Adrenal gland (tissue), 12 donors: ENCODE measurements around the gene CCDC27. TPM values are rescaled to one million over a fixed set of nuclear protein-coding genes. Genes with fewer than 3 reads are reported as not detected.

Experiments used
- DNase-seq, 7 donors: peaks; one replicate each; pipeline ENCODE4 v3.0.0-alpha.2; 2019 to 2020
- H3K27ac ChIP-seq, 5 donors: fragments of 200-600 bp; sonication (generic) in 4 of 5; 1 replicate in 3 of 5; 2 replicates in 2 of 5; pipeline versions ENCODE4 v1.5.1 to v1.8.0; 2016 to 2020; ENCODE audit warnings: mild to moderate bottlenecking in 1 of 5
- H3K27me3 ChIP-seq: fragments of 200-600 bp; 2 replicates; pipeline ENCODE4 v1.8.0; 2021
- H3K36me3 ChIP-seq, 2 donors: fragments of 200-600 bp; replicated peaks in 1 of 2; 1 replicate in 1 of 2; 2 replicates in 1 of 2; pipeline versions ENCODE4 v1.5.1 to v1.8.0; 2018 to 2022
- H3K4me1 ChIP-seq, 2 donors: fragments of 200-600 bp; replicated peaks in 1 of 2; 1 replicate in 1 of 2; 2 replicates in 1 of 2; pipeline versions ENCODE4 v1.5.1 to v1.8.0; 2018 to 2021
- H3K4me3 ChIP-seq, 4 donors: fragments of 200-600 bp; sonication (generic) in 3 of 4; one replicate each; pipeline ENCODE4 v1.5.1; 2016 to 2018
- H3K9me3 ChIP-seq, 3 donors: fragments of 200-600 bp; sonication (generic) in 1 of 3; replicated peaks in 1 of 3; 1 replicate in 2 of 3; 2 replicates in 1 of 3; pipeline versions ENCODE4 v1.5.1 to v1.8.0; 2016 to 2021
- CTCF ChIP-seq, 6 experiments: fragments of 450-650 bp in 4 of 6; fragments of 200-600 bp in 2 of 6; sonication (generic) in 1 of 6; IDR thresholded peaks; 1 replicate in 5 of 6; 2 replicates in 1 of 6; pipeline versions ENCODE4 v1.5.1 to v1.8.0; 2016 to 2021; ENCODE audit warnings: antibody characterized with exemption in 6 of 6, mild to moderate bottlenecking in 2 of 6, moderate library complexity in 1 of 6
- POLR2A ChIP-seq, 2 donors: fragments of 450-650 bp; IDR thresholded peaks; one replicate each; pipeline ENCODE4 v1.6.1; 2017; ENCODE audit warnings: antibody characterized with exemption in 2 of 2, mild to moderate bottlenecking in 2 of 2, moderate library complexity in 1 of 2
- WGBS, 4 donors: extraction: QIAGEN DNeasy Blood & Tissue Kit in 2 of 4; methylation state at CpG; one replicate each; pipeline versions ENCODE4 v1.1.5 to v1.1.7; 2013 to 2017; 5-methylcytosine and 5-hydroxymethylcytosine counted together
- intact Hi-C, 2 donors: fragments of 100-400 bp; cut with DNase I; formaldehyde crosslinking; loops; one replicate each; pipeline versions ENCODE4 v1.14.1 to v1.15.0; 2022 to 2023
- polyA plus RNA-seq, 3 donors: library from polyadenylated mRNA; stranded (reverse); fragments of 200-250 nt in 2 of 3; fragments of 350-450 nt in 1 of 3; fragmentation: Illumina TruSeq in 1 of 3; extraction: RNeasy Lipid Tissue Mini Kit (QIAGEN cat#74804) in 1 of 3; gene quantifications; one replicate each; pipeline ENCODE4 v1.2.3, GENCODE V29; 2013 to 2014
- total RNA-seq, 9 donors: library from RNA; depleted of rRNA in 4 of 9; stranded (reverse); fragments of >200 nt in 4 of 9; fragments of 120-200 nt in 1 of 9; fragmentation: NEBNext Ultra II Directional in 1 of 9; extraction: Animal tissue kit (Norgen Biotek cat#: 25700) in 1 of 9; gene quantifications; one replicate each; pipeline versions ENCODE4 v1.1.0 to v1.2.4, GENCODE V29; 2013 to 2023
- donor health status: healthy with polysubstance abuse.
- donor health status: Bipolar disorder and iron deficiency.
- donor health status: DM: yes; HTN: yes; CAD: no.
- donor health status: DM: no; HTN: no; CAD: no.
- donor health status: DM: no; HTN: no; CAD: no.
- donor health status: DM: yes; HTN: yes; CAD: no.

CCDC27 gene
- total and polyA plus RNA-seq, 12 donors: not detected

GRCh38 chr1:3779912-3780416 is 27.7 kb downstream of the CCDC27 start:
- WGBS, 4 donors: 88 to 94% (median 90%) methylated on average over 18 to 20 of the region's 20 CpGs
- intact Hi-C loops: no loop called here
- peak in 1 of 7 donors; percentile 8 for DNase-seq
- Histone ChIP-seq H3K36me3 (peaks cover 0 to 59% of the 10 kb centered on the region in 2 donors), H3K27me3 (no peaks in the 10 kb centered on the region), H3K4me3 (no peak overlapping the region), H3K4me1 (peaks cover under 1 to 11% of the 10 kb centered on the region in 2 donors), H3K9me3 (no peaks in the 10 kb centered on the region), H3K27ac (no peak overlapping the region)
- TF ChIP-seq POLR2A (IDR thresholded peaks at IDR 0.05): no peak
- no peak for TF ChIP-seq CTCF (IDR thresholded peaks at IDR 0.05)

- no peaks in the 10 kb centered on the region for H3K9me3 ChIP-seq
- no peaks in the 10 kb centered on the region for H3K27me3 ChIP-seq
- DNase-seq: peak in 1 of 7 donors; percentile 8
- intact Hi-C loops: no loop called here
- peaks cover 0 to 68% of the 10 kb centered on the region in 2 donors for H3K36me3 ChIP-seq
- H3K4me3 ChIP-seq: no peak overlapping the region
- H3K4me1 ChIP-seq: peaks cover 2 to 8% of the 10 kb centered on the region in 2 donors
- no peak overlapping the region for H3K27ac ChIP-seq
- WGBS, 4 donors: 90 to 92% (median 91%) methylated on average over 21 of the region's 21 CpGs
- TF ChIP-seq POLR2A (IDR thresholded peaks at IDR 0.05) (no peak), CTCF (IDR thresholded peaks at IDR 0.05) (no peak)
Observed at GRCh38 chr1:3780901-3781300, 28.7 kb downstream of the CCDC27 start.

DNA sequence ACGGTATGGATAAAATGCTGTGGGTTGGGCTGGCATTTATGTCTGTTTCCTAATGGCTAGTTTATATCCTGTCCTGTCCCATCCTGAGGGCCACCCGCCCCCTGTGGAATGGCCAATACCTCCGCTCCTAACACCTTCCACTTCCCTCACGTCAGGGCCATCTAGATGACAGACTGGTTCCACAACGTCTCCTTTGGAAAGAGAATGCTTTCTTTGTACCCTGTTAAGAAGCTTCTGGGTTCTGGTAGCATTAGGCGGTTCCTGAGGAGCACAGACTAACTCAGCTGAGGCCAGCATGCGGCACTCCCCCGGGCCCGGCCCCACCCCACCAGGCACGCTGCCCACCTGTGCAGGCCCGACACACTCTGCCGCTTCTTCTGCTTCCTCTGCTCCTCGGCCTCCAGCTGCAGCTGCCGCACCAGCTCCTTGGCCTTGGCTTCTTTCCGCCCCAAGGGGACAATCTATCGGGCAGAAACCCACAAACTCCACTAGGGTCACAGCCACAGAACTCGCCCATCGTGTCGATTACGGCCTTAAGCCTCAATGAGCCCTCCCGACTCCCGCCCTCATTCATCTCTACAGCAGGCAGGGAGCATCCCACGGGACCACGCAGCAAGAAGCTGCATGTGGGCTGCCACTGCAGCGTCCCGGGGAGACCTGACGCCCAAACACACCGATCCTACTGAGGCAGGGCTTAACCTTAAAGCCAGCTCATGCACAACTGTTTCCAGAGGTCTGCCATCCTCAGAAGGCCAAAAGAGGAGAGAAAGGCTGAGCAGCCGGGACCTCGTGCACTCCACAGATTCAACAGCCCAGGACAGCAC is 31.6 kb downstream of the CCDC27 start:
- Histone ChIP-seq H3K9me3 (no peaks in the 10 kb centered on the region), H3K36me3 (peaks cover 0 to 80% of the 10 kb centered on the region in 2 donors), H3K27me3 (no peaks in the 10 kb centered on the region), H3K4me1 (peaks cover 6 to 8% of the 10 kb centered on the region in 2 donors), H3K4me3 (no peak overlapping the region), H3K27ac (no peak overlapping the region)
- TF ChIP-seq POLR2A (IDR thresholded peaks at IDR 0.05) (no peak), CTCF (IDR thresholded peaks at IDR 0.05) (no peak)
- intact Hi-C loops: no loop called here
- 91 to 93% (median 93%) methylated on average over 27 to 30 of the region's 30 CpGs for WGBS, 4 donors
- DNase-seq: peak in 1 of 7 donors; percentile 6

DNA sequence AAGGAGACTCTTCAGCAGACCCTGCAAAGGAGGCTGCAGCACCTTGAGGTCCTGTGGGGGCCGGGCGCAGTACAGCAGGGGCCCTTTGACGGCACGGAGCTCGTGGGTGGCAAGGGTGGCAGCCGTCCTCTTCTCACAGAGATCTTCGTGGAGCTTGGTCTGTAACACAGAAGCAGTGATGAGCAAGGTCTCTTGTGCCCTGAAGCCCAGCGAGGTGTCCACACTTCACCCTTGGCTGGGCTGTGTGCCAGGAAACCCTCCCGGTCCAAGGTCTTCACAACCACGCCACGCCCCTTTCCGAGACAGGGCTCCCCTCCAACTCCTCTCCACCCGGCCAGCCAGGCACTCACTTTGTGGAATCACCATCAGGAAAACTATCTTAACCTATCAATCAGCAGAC is 32.8 kb downstream of the CCDC27 start:
- Histone ChIP-seq H3K4me1 (peaks cover 6 to 8% of the 10 kb centered on the region in 2 donors), H3K4me3 (no peak overlapping the region), H3K27ac (peak overlapping the region in 1 of 5 donors; percentile 10), H3K27me3 (no peaks in the 10 kb centered on the region), H3K9me3 (no peaks in the 10 kb centered on the region), H3K36me3 (peaks cover 0 to 69% of the 10 kb centered on the region in 2 donors)
- DNase-seq: peak; percentile 80 to 96 (median 92)
- no peak for TF ChIP-seq CTCF (IDR thresholded peaks at IDR 0.05)
- TF ChIP-seq POLR2A (IDR thresholded peaks at IDR 0.05): no peak
- 47 to 84% (median 53%) methylated on average over 11 to 13 of the region's 13 CpGs for WGBS, 4 donors
- intact Hi-C loops: no loop called here
